Progenitor cell of endocrine pancreas (in vitro differentiated cells): Measurements from ENCODE around the gene COL17A1. TPM values are rescaled to one million over a fixed set of nuclear protein-coding genes. Genes with fewer than 3 reads are reported as not detected.

Experiments used
- DNase-seq: peaks from one replicate; pipeline ENCODE4 v3.0.0; 2021; ENCODE audit warnings: low spot score; ENCODE audit not compliant: unreplicated experiment
- H3K27ac Mint-ChIP-seq: 2 replicates; pipeline ENCODE4 v1.8.0; 2021; ENCODE audit warnings: mild to moderate bottlenecking, moderate library complexity, mixed read lengths
- H3K27me3 Mint-ChIP-seq: 2 replicates; pipeline ENCODE4 v1.8.0; 2021; ENCODE audit warnings: mixed read lengths
- H3K36me3 Mint-ChIP-seq: 2 replicates; pipeline ENCODE4 v1.8.0; 2022; ENCODE audit warnings: mixed read lengths; ENCODE audit not compliant: insufficient read depth
- H3K4me1 Mint-ChIP-seq: 2 replicates; pipeline ENCODE4 v1.8.0; 2021; ENCODE audit warnings: low read depth, mixed read lengths
- H3K4me3 Mint-ChIP-seq: 2 replicates; pipeline ENCODE4 v1.8.0; 2021; ENCODE audit warnings: low read depth, mild to moderate bottlenecking, moderate library complexity, mixed read lengths
- H3K9me3 Mint-ChIP-seq: 2 replicates; pipeline ENCODE4 v1.8.0; 2021; ENCODE audit warnings: low read depth, mixed read lengths
- CTCF ChIP-seq: fragments of 200-600 bp; sonication (generic); IDR thresholded peaks from one replicate; pipeline ENCODE4 v1.5.0; 2021; ENCODE audit warnings: antibody characterized with exemption, mild to moderate bottlenecking; ENCODE audit not compliant: unreplicated experiment
- total RNA-seq: library from RNA; stranded (reverse); gene quantifications from 2 replicates; pipeline ENCODE4 v1.2.1, GENCODE V29; 2021

Gene COL17A1
- total RNA-seq, 1 donor from 2014 or later = 0.86 TPM

GRCh38 chr10:104098358-104098925 is 12.8 kb upstream of the COL17A1 start:
- Mint-ChIP-seq H3K27me3 (peaks cover 6% of the 10 kb centered on the region), H3K27ac (no peak overlapping the region), H3K36me3 (peaks cover 1% of the 10 kb centered on the region), H3K9me3 (peaks cover 6% of the 10 kb centered on the region), H3K4me1 (no peaks in the 10 kb centered on the region), H3K4me3 (no peak overlapping the region)
- TF ChIP-seq CTCF = no peak
- no peak for DNase-seq

- DNase-seq = no peak
- Mint-ChIP-seq H3K4me1 (no peaks in the 10 kb centered on the region), H3K4me3 (no peak overlapping the region), H3K36me3 (peaks cover 1% of the 10 kb centered on the region), H3K9me3 (peaks cover 6% of the 10 kb centered on the region), H3K27me3 (peaks cover 1% of the 10 kb centered on the region), H3K27ac (no peak overlapping the region)
- TF ChIP-seq CTCF = no peak
Measured at GRCh38 chr10:104096692-104097091, 11.0 kb upstream of the COL17A1 start.

- no peak for TF ChIP-seq CTCF
- Mint-ChIP-seq H3K4me1 (no peaks in the 10 kb centered on the region), H3K27ac (no peak overlapping the region), H3K9me3 (peaks cover 6% of the 10 kb centered on the region), H3K36me3 (peaks cover 1% of the 10 kb centered on the region), H3K4me3 (no peak overlapping the region), H3K27me3 (no peaks in the 10 kb centered on the region)
- no peak for DNase-seq
Measured at GRCh38 chr10:104092749-104093148, 7.1 kb upstream of the COL17A1 start.

- Mint-ChIP-seq H3K4me1 (peaks cover 3% of the 10 kb centered on the region), H3K27ac (no peak overlapping the region), H3K9me3 (no peaks in the 10 kb centered on the region), H3K36me3 (no peaks in the 10 kb centered on the region), H3K27me3 (no peaks in the 10 kb centered on the region), H3K4me3 (no peak overlapping the region)
- no peak for DNase-seq
- no peak for TF ChIP-seq CTCF
Measured at GRCh38 chr10:104090611-104091010, 4.9 kb upstream of the COL17A1 start.

- H3K27ac Mint-ChIP-seq = no peak overlapping the region
Measured at GRCh38 chr10:104089621-104090020, 3.9 kb upstream of the COL17A1 start.

More at GRCh38 chr10:104089621-104090020, 3.9 kb upstream of the COL17A1 start:
- no peak for TF ChIP-seq CTCF
- no peak for DNase-seq
- no peak overlapping the region for H3K4me3 Mint-ChIP-seq
- peaks cover 13% of the 10 kb centered on the region for H3K4me1 Mint-ChIP-seq
- H3K9me3 Mint-ChIP-seq = no peaks in the 10 kb centered on the region
- no peaks in the 10 kb centered on the region for H3K36me3 Mint-ChIP-seq
- no peaks in the 10 kb centered on the region for H3K27me3 Mint-ChIP-seq
